ENCODE data around the gene CLSTN2. TPM values are rescaled to one million over a fixed set of nuclear protein-coding genes. Genes with fewer than 3 reads are reported as not detected.

Gene CLSTN2
- total RNA-seq, 1 donor from 2014 or later, result 12.9 TPM

DNA sequence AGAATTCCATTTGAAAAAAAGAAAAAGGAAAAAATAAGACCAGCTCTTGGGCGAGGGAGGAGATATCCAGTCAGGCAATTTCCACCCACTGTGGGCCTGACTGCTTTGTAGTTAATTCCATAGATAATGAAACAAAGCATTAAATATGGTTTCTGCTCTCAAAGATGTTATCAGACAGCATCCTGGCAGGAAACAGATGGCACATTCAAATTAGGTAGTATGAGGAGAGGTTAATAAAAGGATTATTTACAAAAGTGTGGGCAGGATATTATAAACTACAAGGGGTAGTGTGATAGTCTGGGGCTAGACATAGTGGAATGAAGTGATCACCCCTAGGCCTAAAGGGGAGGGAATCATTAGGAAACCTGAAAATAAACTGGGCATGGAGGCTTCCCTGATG, 193.2 kb downstream of the CLSTN2 start:
- TF ChIP-seq CTCF (conservative IDR thresholded peaks at IDR 0.05), result no peak
- H3K4me3 Mint-ChIP-seq, result no peak overlapping the region
- peaks cover 8% of the 10 kb centered on the region for H3K4me1 Mint-ChIP-seq (ENCODE audit: unreplicated experiment)
- H3K27me3 Mint-ChIP-seq, result peaks cover 3% of the 10 kb centered on the region
- no peak for DNase-seq (ENCODE audit: extremely low spot score, unreplicated experiment)
- H3K27ac Mint-ChIP-seq, result no peak overlapping the region
- no peaks in the 10 kb centered on the region for H3K9me3 Mint-ChIP-seq
- no peaks in the 10 kb centered on the region for H3K36me3 Mint-ChIP-seq

GRCh38 chr3:140128631-140129030, 193.6 kb downstream of the CLSTN2 start:
- H3K27ac Mint-ChIP-seq, result no peak overlapping the region
- H3K27me3 Mint-ChIP-seq, result peaks cover 3% of the 10 kb centered on the region
- H3K4me3 Mint-ChIP-seq, result no peak overlapping the region
- peak; percentile 58 for TF ChIP-seq CTCF (conservative IDR thresholded peaks at IDR 0.05)
- peaks cover 8% of the 10 kb centered on the region for H3K4me1 Mint-ChIP-seq (ENCODE audit: unreplicated experiment)
- no peaks in the 10 kb centered on the region for H3K36me3 Mint-ChIP-seq
- DNase-seq (ENCODE audit: extremely low spot score, unreplicated experiment), result no peak
- H3K9me3 Mint-ChIP-seq, result no peaks in the 10 kb centered on the region

DNA sequence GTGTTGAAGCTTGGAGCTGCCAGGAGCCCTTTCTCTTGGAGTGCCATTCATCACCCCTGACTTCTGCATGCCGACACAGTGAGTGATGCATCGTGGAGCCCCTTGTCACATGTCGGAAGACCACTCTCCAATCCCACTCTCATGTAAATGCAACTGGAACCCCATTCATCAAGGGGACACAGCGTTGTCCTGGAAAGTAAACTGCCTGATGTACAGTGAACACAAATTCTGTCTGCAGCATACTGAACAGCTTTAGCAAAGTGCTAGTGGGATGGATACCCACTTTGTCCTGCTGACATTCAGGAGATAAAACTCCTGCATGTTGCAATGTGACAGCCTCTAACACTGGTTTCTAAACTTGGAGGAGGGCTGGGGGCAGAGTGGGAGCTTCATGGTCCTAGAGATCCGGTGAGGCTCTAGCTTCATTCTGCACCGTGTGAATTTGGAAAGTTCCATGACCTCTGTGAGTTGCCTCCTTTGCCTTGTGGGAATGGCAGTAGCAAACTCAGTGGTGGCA, 194.8 kb downstream of the CLSTN2 start:
- Mint-ChIP-seq H3K27ac (no peak overlapping the region), H3K4me3 (no peak overlapping the region), H3K27me3 (peaks cover 3% of the 10 kb centered on the region), H3K36me3 (no peaks in the 10 kb centered on the region), H3K4me1 (ENCODE audit: unreplicated experiment) (peaks cover 8% of the 10 kb centered on the region), H3K9me3 (no peaks in the 10 kb centered on the region)
- TF ChIP-seq CTCF (conservative IDR thresholded peaks at IDR 0.05), result no peak
- no peak for DNase-seq (ENCODE audit: extremely low spot score, unreplicated experiment)

GRCh38 chr3:140131895-140132294, 196.9 kb downstream of the CLSTN2 start:
- Mint-ChIP-seq H3K27me3 (peaks cover 6% of the 10 kb centered on the region), H3K27ac (no peak overlapping the region), H3K4me3 (no peak overlapping the region), H3K9me3 (no peaks in the 10 kb centered on the region), H3K36me3 (no peaks in the 10 kb centered on the region), H3K4me1 (ENCODE audit: unreplicated experiment) (peaks cover 8% of the 10 kb centered on the region)
- no peak for DNase-seq (ENCODE audit: extremely low spot score, unreplicated experiment)
- no peak for TF ChIP-seq CTCF (conservative IDR thresholded peaks at IDR 0.05)

GRCh38 chr3:140134231-140134965, 199.4 kb downstream of the CLSTN2 start:
- DNase-seq (ENCODE audit: extremely low spot score, unreplicated experiment), result no peak
- Mint-ChIP-seq H3K9me3 (no peaks in the 10 kb centered on the region), H3K4me1 (ENCODE audit: unreplicated experiment) (peaks cover 3% of the 10 kb centered on the region), H3K36me3 (no peaks in the 10 kb centered on the region), H3K27ac (no peak overlapping the region), H3K4me3 (no peak overlapping the region), H3K27me3 (peaks cover 6% of the 10 kb centered on the region)
- no peak for TF ChIP-seq CTCF (conservative IDR thresholded peaks at IDR 0.05)
